Measurements from ENCODE around the gene SELPLG.

- no peak for TF ChIP-seq CTCF (IDR thresholded peaks at IDR 0.05)
- TF ChIP-seq POLR2AphosphoS5 (IDR thresholded peaks at IDR 0.05): no peak
Measured at GRCh38 chr12:108629824-108630476, 3.7 kb downstream of the SELPLG start.

Data from prostate gland (tissue), 2 donors.